NCI-H2029 (cell line): ENCODE results near the gene PLOD2.

Source experiments
- DNase-seq: peaks from one replicate; lab custom pipeline; 2025; lab: John Stamatoyannopoulos, UW

PLOD2 gene

GRCh38 chr3:146037697-146038096, 123.3 kb downstream of the PLOD2 start:
- DNase-seq, result no peak

DNA sequence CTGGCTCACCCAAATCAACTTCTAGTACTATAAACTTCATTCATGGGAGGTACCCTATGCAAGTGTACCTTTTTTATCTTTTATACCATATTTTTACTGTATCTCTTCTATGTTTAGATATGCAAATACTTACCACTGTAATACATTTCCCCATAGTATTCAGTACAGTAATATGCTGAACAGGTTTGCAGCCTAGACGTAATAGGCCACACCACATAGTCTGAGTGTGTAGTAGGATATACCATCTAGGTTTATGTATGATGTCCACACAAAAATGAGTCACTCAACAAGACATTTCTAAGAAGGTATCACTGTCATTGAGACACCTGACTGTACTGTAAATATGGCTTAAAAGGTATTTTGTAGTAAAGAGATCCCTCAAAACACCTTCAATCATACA, 124.7 kb downstream of the PLOD2 start:
- no peak for DNase-seq

- DNase-seq, result no peak
These were observed 125.6 kb downstream of the PLOD2 start for GRCh38 chr3:146035366-146035765.

DNA sequence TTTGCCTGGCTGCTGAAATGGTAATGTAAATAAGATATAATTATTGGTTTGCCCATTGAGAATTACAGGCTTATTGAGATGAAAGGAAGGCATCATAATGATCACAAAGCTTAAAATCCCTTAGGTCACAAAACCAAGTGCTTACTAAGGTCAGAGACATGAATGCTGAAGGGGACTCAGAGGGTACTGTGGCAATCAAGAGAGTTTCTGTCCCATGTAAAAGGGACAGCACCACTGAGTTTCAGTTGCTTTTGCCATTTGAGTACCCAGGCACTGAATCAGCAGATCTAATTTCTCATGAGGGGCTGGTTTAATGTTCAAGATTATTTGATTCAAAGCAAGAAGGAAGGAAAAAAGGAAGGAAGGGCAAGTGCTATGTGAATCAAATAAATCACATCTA, 127.0 kb downstream of the PLOD2 start:
- DNase-seq, result no peak

DNA sequence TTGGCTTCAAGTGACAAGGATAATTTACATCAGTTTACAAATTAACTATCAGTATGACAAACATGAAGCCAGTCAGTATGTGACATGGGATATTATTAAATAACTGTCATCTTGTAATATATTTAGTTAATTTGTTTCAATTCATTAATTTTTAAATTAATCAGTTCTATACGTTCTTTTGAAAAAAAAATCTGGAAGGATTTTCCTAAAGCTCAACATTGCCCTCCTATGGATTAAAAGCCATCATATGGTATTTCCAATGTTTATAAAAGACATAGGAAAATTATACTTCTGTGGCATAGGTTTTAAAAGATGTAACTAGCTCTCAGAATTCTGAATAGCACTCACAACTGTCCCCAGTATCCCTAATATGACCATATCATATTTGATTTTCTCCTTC, 134.4 kb downstream of the PLOD2 start:
- DNase-seq, result no peak

- no peak for DNase-seq
These were observed 136.7 kb downstream of the PLOD2 start for GRCh38 chr3:146024260-146024659.

GRCh38 chr3:146020969-146021368, 140.0 kb downstream of the PLOD2 start:
- DNase-seq, result no peak

DNA sequence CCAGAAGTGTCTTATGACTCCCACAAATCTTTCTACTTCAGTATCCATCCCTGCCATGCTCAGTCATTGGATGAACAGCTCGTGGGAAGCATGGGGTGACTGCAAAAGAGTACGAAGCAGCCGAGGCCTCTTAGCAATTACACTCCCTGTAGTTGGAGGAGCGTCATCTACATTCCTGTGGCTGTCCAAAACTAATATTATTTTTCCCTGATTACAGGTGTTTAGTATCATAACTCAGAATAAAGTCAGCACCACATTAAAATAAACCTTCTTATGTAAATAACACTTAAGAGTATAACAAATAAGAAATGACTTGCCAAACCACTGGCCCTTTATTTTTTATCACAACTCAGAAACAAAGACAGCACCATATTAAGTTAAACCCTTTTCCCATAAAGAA, 141.5 kb downstream of the PLOD2 start:
- no peak for DNase-seq
